Urinary bladder (tissue), 4 donors: Measurements from ENCODE around the gene CAPZB. TPM values are rescaled to one million over a fixed set of nuclear protein-coding genes. Genes with fewer than 3 reads are reported as not detected.
A peak's percentile ranks its signal among the peaks of the same experiment; 100 is the strongest.
"Not testable (repeated sequence)": the region's sequence is repeated elsewhere in the genome, so short reads cannot be mapped to it uniquely, and the experiment has no call there.

Experiments
- DNase-seq: peaks from one replicate; pipeline ENCODE4 v3.0.0-alpha.2; 2015; ENCODE audit errors: extremely low spot score
- H3K27ac ChIP-seq: one replicate; pipeline ENCODE4 v1.5.1; 2013; ENCODE audit warnings: low read depth, mild to moderate bottlenecking, moderate library complexity
- H3K36me3 ChIP-seq: one replicate; pipeline ENCODE4 v1.6.1; 2013; ENCODE audit warnings: mild to moderate bottlenecking, moderate library complexity; ENCODE audit not compliant: insufficient read depth
- H3K4me1 ChIP-seq: one replicate; pipeline ENCODE4 v1.6.1; 2013; ENCODE audit warnings: mild to moderate bottlenecking, moderate library complexity; ENCODE audit not compliant: insufficient read depth
- H3K4me3 ChIP-seq: one replicate; pipeline ENCODE4 v1.5.1; 2013; ENCODE audit warnings: low read depth, low read length
- WGBS: extraction: QIAGEN DNeasy Blood & Tissue Kit; methylation state at CpG from one replicate; pipeline ENCODE4 v1.1.7; 2013; 5-methylcytosine and 5-hydroxymethylcytosine counted together
- polyA plus RNA-seq: library from polyadenylated mRNA; stranded (reverse); fragments of 200-250 nt; gene quantifications from one replicate; pipeline ENCODE4 v1.2.3, GENCODE V29; 2013
- total RNA-seq: library from RNA; depleted of rRNA; stranded (reverse); fragments of >200 nt; gene quantifications from one replicate; pipeline ENCODE4 v1.2.3, GENCODE V29; 2014
- donor health status: healthy with polysubstance abuse.
- donor health status: healthy.

Gene CAPZB
- total RNA-seq (77.1 TPM), polyA plus RNA-seq (372 TPM)

GRCh38 chr1:19485362-19486187 lies at the start of gene CAPZB:
TSS of gene CAPZB (minus strand) at chr1:19485539. CDS start at chr1:19485438, 101 bp downstream.
- Histone ChIP-seq H3K4me1 (no peaks in the 10 kb centered on the region), H3K27ac (peak within 1 kb of the TSS; percentile 88), H3K4me3 (peak within 1 kb of the TSS; percentile 97), H3K36me3 (no peaks in the 10 kb centered on the region)
- peak; percentile 63 for DNase-seq
- under 1% methylated on average over 96 of the region's 106 CpGs for WGBS

- Histone ChIP-seq H3K4me3 (no peak overlapping the region), H3K36me3 (no peaks in the 10 kb centered on the region), H3K4me1 (no peaks in the 10 kb centered on the region), H3K27ac (no peak overlapping the region)
- 79% methylated on average over 5 of the region's 5 CpGs for WGBS
- no peak for DNase-seq
These were observed 48.9 kb upstream of the CAPZB start for GRCh38 chr1:19534281-19534680.

GRCh38 chr1:19533626-19534025 lies 48.3 kb upstream of the CAPZB start:
- Histone ChIP-seq H3K36me3 (no peaks in the 10 kb centered on the region), H3K4me1 (no peaks in the 10 kb centered on the region), H3K27ac (no peak overlapping the region), H3K4me3 (no peak overlapping the region)
- 84% methylated on average over 7 of the region's 7 CpGs for WGBS
- DNase-seq = no peak

GRCh38 chr1:19532519-19532918 lies 47.2 kb upstream of the CAPZB start:
- no peak for DNase-seq
- peak overlapping the region; percentile 43 for H3K27ac ChIP-seq
- no peak overlapping the region for H3K4me3 ChIP-seq
- WGBS = 47% methylated on average over 4 of the region's 4 CpGs
- H3K36me3 ChIP-seq = no peaks in the 10 kb centered on the region
- H3K4me1 ChIP-seq = no peaks in the 10 kb centered on the region

- DNase-seq = no peak
- H3K36me3 ChIP-seq = no peaks in the 10 kb centered on the region
- H3K4me1 ChIP-seq = no peaks in the 10 kb centered on the region
- H3K27ac ChIP-seq = peak overlapping the region; percentile 16
- 35% methylated on average over 7 of the region's 7 CpGs for WGBS
- H3K4me3 ChIP-seq = no peak overlapping the region
These were observed 44.3 kb upstream of the CAPZB start for GRCh38 chr1:19529664-19530063.

- Histone ChIP-seq H3K4me3 (no peak overlapping the region), H3K4me1 (no peaks in the 10 kb centered on the region), H3K36me3 (no peaks in the 10 kb centered on the region), H3K27ac (no peak overlapping the region)
- DNase-seq = no peak
- 84% methylated on average over 2 of the region's 2 CpGs for WGBS
These were observed 43.1 kb upstream of the CAPZB start for GRCh38 chr1:19528438-19528837.

GRCh38 chr1:19525607-19526545 lies 40.5 kb upstream of the CAPZB start:
- Histone ChIP-seq H3K4me1 (no peaks in the 10 kb centered on the region), H3K4me3 (no peak overlapping the region), H3K27ac (no peak overlapping the region), H3K36me3 (no peaks in the 10 kb centered on the region)
- no peak for DNase-seq
- WGBS = 84% methylated on average over 8 of the region's 8 CpGs

GRCh38 chr1:19524791-19525190 lies 39.5 kb upstream of the CAPZB start:
- Histone ChIP-seq H3K4me1 (no peaks in the 10 kb centered on the region), H3K27ac (no peak overlapping the region), H3K36me3 (no peaks in the 10 kb centered on the region), H3K4me3 (no peak overlapping the region)
- no peak for DNase-seq
- WGBS = 98% methylated on average over 5 of the region's 5 CpGs

- WGBS = 89% methylated on average over 4 of the region's 4 CpGs
- not testable (repeated sequence) for DNase-seq, H3K36me3 ChIP-seq, H3K27ac ChIP-seq, H3K4me3 ChIP-seq, H3K4me1 ChIP-seq
These were observed 37.2 kb upstream of the CAPZB start for GRCh38 chr1:19522570-19522969.

- DNase-seq = no peak
- H3K27ac ChIP-seq = no peak overlapping the region
- H3K4me3 ChIP-seq = no peak overlapping the region
- H3K4me1 ChIP-seq = no peaks in the 10 kb centered on the region
- WGBS = 93% methylated on average over 2 of the region's 2 CpGs
- H3K36me3 ChIP-seq = no peaks in the 10 kb centered on the region
These were observed 36.1 kb upstream of the CAPZB start for GRCh38 chr1:19521411-19521810.

GRCh38 chr1:19517017-19517416 lies 31.7 kb upstream of the CAPZB start:
- Histone ChIP-seq H3K27ac (no peak overlapping the region), H3K4me1 (no peaks in the 10 kb centered on the region), H3K4me3 (no peak overlapping the region), H3K36me3 (no peaks in the 10 kb centered on the region)
- DNase-seq = no peak

- no peaks in the 10 kb centered on the region for H3K4me1 ChIP-seq
- H3K27ac ChIP-seq = no peak overlapping the region
- no peaks in the 10 kb centered on the region for H3K36me3 ChIP-seq
- no peak for DNase-seq
- 87% methylated on average over 4 of the region's 4 CpGs for WGBS
- H3K4me3 ChIP-seq = no peak overlapping the region
These were observed 29.9 kb upstream of the CAPZB start for GRCh38 chr1:19515201-19515600.

- 40% methylated on average over 7 of the region's 7 CpGs for WGBS
- Histone ChIP-seq H3K4me3 (no peak overlapping the region), H3K36me3 (no peaks in the 10 kb centered on the region), H3K27ac (no peak overlapping the region), H3K4me1 (no peaks in the 10 kb centered on the region)
- no peak for DNase-seq
These were observed 29.1 kb upstream of the CAPZB start for GRCh38 chr1:19514391-19514831.

- Histone ChIP-seq H3K36me3 (no peaks in the 10 kb centered on the region), H3K4me1 (no peaks in the 10 kb centered on the region), H3K27ac (no peak overlapping the region), H3K4me3 (no peak overlapping the region)
- 53% methylated on average over 2 of the region's 2 CpGs for WGBS
- no peak for DNase-seq
These were observed 27.2 kb upstream of the CAPZB start for GRCh38 chr1:19512545-19512944.
